Testis (tissue), 2 donors: ENCODE results near the gene MAP3K7.

Experiments
- POLR2A ChIP-seq: fragments of 450-650 bp; IDR thresholded peaks from one replicate; pipeline ENCODE4 v1.6.1; 2017; ENCODE audit warnings: antibody characterized with exemption, mild to moderate bottlenecking, moderate library complexity
- TF ChIP-seq, protein P1 (sequence below), 3 experiments: fragments of 450-650 bp in 2 of 3; fragments of 200-600 bp in 1 of 3; sonication (generic) in 1 of 3; IDR thresholded peaks; one replicate each; pipeline ENCODE4 v1.5.1; 2016 to 2019; ENCODE audit warnings: antibody characterized with exemption in 3 of 3, mild to moderate bottlenecking in 2 of 3, moderate library complexity in 1 of 3

DNA sequence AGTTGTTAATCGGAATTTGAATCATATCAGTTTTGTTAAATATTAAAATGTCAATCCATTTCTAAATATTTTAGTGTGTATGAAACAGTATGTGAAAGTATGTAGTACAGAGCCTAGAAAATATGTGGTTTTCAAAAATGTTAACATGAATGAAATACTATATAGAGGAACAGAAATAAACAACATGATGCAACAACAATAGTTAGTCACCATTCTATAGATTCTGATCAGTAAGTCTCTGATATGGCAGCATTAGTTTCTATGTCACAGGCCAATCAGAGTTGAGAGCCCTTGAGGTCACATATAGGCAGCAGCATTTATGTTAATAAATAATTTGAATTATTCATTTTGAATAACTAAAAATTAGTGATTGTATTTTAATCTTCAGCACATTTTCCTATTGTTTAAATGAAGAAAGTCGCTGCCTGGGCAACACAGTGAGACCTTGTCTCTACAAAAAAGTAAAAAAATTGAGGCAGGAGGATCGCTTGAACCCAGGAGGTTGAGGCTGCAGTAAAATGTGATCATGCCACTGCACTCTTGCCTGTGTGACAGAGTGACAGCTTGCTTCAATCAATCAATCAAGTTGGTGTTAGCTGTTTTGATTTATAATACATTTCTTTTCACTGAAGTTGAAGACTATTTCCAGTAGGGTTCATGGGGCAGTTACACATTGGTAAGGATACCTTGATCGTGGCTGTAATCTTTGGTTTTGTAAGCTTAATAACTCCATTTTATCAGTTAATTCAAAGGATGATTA is 11.5 kb upstream of the MAP3K7 start:
- TF ChIP-seq POLR2A: no peak
- TF ChIP-seq, protein P1, sequence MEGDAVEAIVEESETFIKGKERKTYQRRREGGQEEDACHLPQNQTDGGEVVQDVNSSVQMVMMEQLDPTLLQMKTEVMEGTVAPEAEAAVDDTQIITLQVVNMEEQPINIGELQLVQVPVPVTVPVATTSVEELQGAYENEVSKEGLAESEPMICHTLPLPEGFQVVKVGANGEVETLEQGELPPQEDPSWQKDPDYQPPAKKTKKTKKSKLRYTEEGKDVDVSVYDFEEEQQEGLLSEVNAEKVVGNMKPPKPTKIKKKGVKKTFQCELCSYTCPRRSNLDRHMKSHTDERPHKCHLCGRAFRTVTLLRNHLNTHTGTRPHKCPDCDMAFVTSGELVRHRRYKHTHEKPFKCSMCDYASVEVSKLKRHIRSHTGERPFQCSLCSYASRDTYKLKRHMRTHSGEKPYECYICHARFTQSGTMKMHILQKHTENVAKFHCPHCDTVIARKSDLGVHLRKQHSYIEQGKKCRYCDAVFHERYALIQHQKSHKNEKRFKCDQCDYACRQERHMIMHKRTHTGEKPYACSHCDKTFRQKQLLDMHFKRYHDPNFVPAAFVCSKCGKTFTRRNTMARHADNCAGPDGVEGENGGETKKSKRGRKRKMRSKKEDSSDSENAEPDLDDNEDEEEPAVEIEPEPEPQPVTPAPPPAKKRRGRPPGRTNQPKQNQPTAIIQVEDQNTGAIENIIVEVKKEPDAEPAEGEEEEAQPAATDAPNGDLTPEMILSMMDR (IDR thresholded peaks at IDR 0.05): no peak
